ENCODE data around the gene ONECUT1.

The ONECUT1 gene

GRCh38 chr15:52796753-52797520, 6.8 kb upstream of the ONECUT1 start:
- DNase-seq = no peak

- no peak for DNase-seq
Measured at GRCh38 chr15:52796228-52796521, 6.0 kb upstream of the ONECUT1 start.

DNA sequence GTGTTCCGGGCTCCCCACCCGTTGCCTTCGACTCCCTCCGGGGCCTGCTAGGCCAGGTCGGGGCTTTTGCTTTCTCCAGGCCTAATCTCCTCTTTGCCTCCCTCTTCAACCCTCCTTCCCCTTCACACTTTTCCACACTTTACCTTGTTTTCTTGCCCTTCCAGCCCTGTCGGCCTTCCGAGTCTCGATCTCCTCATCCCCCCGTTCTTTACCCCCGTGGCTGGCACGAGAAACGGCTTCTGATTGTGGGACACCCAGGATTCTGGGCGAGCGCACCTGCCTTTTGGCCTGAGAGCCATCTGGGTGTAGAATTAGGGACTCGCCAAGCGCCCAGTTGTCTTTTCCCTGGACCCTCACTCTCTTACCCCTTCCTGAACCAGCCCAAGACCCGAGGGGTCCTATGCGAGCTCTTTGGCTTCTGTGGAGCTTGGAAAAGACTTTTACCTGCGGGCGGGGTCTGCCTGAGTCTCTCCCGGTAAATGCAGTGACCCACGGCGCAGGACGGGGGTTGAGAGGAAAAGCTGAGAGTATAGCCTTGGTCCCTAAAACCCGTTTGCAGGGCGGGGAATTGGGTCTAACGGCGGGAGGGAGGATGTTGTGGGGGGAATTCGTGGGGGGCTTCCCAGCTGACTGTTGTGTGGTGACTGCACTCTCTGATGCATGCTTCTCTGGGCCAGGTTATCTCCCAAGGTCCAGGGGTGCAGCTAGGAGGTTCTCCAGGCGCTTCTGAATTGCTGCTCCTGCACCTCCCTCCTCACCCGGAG, 5.5 kb upstream of the ONECUT1 start:
- DNase-seq = no peak

DNA sequence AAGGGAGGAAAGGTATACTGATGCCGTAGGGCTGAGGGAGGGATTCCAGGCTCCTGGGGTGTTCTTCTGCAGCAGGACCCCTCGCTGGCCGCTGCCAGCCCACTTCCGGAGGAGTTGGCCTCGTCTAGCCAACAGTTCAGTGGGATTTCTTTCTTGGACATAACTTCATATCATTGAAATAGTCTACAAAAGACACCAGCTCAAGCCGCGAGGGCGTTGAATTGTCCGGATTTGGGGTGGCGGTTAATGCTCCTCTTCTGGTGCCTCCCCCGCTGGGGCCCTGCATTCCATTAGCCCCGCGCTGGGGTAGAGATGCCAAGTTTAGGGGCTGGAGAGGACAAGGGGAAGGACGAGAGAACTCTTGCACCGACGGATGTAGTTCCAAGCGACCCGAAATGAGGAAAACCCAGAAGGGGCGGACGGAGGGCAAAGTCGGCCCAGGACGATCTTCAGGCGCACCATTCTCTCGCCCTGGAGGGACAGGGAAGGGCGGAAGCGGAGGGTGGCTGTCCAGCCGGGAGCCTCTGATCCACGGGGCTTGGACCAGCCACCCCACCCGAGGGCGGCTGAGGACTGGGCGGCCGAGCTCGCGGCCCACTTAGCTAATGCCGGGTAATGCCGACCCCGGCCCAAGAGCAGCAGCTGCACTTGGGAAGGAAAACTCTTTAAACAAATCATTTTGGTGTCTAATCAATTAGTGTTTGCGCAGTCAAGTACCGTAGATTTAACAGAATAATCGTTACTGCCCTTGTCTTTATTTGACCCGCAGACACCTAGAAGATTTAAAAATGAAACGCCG, 4.7 kb upstream of the ONECUT1 start:
- DNase-seq = no peak

GRCh38 chr15:52791776-52792175, 1.6 kb upstream of the ONECUT1 start:
- no peak for DNase-seq

- DNase-seq = no peak
Measured at GRCh38 chr15:52790941-52791751, 1.0 kb upstream of the ONECUT1 start.

DNA sequence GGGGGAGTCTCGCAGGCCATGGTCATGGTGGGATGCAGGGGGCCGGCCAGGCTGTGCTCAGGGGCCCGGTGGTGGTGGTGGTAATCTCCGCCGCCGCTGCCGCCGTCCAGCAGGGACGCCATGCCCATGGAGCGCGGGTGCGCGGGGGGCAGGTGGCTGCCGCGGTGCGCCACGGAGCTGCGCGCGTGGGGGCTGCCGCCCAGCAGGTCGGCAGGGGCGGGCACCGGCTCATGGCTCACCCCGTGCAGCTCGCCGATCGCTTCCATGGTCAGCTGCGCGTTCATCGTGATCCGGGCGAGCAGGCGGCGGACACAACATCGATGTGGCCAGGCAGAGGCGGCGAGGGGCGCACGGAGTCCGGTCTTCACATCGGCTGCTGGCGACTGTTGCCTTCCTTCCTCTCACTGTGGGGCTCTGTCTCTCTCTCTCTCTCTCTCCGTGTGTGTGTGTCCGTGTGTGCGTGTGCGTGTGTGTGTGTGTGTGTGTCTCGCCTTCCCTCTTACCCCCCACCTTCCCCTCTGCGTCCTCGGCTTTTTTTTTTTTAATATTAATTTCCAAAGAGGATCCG, 451 bp downstream of the ONECUT1 start:
- DNase-seq = no peak

DNA sequence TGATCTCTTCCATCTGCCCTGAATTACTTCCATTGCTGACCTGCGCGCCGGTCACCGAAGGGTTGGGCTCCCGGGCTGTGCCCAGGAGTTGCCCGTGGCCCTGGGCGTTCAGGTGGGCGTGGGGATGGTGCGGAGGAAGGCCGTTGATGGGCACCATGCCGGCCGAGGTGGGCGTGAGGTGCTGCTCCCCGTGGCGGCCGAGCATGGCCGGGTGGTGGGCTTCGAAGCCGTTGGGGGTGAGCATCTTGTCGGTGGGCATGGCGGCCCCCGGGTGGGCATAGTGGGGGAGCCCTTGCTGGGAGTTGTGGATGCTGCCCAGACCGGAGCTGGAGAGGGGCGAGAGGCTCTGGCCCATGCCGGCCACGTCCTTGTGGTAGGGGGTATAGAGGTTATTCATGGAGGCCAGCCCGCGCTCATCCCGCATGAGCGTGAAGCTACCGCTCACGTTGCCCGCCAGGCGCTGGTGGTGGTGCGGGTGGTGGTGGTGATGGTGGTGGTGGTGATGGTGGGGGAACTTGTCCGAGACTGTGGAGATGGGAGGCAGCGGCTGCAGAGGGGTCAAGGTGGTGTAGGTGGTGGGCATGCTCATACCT, 1.0 kb downstream of the ONECUT1 start:
- no peak for DNase-seq

DNA sequence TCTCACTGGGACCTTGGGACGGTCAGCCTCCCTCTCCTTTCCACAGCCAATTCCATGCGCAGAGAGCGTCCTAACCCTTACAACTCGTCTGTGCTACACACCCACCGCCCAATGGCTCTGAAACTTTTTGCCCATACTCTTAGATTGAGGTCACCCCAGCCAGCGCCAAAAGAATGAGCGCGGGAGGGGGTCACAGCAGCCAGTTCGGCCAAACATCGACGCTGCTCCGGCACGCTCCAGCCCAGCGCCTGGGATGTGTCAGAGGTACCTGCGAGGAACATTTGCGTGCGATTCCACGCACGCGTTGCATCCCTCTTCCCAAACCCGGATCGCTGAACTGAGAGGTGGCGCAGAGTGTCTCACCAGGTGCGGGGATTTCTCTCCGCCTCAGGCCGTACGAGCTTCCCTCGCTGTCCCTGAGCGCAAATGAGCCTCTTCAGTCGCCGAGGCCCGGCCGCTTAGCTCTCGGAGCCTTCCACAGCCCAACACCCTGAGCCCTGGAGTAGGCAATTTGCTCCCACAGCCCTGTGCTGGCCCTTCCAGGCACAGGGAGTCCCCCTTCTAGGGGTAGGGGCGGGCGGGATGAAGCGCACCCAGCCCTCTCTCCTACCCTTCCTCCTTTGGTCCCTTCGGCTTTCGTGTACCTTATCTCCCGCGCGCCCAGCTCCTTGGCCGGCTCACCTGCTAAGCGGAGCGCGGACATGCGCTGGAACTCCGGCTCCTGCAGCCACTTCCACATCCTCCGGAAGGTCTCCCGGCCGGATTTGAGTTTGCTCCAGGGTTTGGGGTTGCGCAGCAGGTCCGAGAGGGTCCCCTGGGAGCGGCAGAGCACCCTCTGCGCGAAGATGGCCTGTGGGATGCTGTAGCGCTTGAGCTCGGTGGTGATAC, 1.8 kb downstream of the ONECUT1 start:
- no peak for DNase-seq

DNA sequence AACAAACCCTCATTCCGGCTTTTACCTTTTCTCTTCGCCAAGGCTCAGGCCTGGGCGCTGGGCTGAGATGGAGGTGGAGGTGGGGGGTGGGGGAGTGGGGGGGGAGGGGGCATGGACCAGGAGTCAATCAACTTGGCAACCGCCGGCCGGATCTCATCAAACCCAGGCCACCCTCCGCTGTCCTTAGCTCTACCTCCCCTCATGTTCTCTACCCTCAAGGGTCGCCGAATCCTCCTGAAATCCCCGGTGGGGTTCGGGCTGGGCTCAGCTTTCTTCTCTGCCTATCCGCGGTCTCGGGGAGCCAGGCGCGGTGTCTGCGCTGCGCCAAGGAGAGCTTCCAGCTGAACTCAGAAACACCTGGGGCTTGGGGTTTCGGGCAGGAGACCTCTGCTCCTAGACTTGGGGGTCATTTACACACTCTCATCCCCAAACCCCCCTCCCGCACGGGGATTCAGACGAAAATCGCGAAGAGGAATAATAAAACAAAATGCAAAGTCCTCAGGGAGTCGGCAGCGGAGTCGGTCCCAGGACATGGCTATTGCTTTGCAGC, 2.5 kb downstream of the ONECUT1 start:
- no peak for DNase-seq

GRCh38 chr15:52787123-52787503, 3.0 kb downstream of the ONECUT1 start:
- DNase-seq = no peak

DNA sequence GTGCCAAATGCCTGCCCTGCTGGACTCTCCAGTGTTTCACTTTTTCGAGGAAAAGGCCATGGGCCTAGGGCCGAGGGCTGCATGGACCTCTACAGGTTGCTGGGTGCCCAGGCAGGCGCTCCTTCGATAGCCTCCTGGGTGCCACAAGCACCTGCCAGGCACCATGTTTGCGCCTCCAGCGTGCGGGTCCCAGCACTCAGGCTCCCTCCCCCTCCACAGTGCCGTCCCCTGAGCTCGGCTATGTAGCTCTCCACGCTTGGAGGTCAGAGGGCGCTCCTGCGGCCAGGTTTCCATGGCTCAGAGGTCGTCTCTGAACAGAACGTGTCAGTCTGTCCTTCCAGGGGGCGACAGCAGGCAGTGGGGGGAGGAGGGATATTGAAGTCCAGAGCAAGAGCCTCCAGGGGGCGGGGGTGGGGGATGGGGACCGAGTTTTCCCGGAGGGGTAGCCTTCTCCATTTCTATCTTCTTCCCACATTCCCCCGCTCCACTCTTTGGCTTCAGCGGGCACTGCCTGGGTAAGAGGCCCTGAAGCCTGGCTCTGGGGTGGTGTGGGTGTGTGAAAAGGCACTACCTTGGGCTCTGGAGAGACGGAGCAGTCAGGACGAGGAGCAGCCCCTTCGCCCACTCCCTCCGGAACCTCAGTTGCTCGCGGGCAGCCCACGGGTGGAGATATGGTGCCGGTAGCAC, 3.6 kb downstream of the ONECUT1 start:
- DNase-seq = no peak

DNA sequence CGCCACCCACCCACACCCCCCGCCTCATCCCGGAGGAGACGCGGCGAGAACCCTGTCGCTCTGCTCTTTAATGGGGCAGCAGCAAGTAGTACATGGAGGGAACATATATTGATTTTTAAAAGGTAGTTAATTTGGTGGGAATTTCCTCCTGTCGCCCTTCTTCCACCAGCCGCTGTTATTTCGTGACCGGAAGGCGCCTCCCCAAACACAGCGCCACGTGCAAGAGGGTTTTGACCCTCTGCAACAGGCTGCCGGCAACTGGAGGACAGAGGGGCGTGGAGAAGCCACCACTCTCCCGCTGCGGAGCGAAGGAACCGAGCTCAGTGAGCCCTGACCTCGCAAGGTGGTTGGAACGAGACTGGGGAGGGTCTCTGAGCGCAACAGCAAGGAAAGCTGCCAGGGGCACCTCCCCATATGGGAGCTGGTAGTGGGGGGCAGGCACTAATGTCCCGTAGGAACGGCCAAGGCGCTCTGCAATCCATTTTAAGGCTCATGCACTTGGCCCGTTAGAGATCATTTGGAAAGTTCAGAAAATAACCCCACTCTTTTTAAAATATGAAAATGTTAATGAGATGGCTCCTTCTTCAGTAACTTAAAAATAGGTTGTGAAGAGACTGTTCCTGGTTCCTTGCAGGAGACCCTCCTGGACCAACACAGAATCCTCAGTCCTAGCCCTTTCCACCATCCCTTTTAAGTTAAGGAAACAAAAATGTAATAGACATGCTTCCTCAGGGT, 4.3 kb downstream of the ONECUT1 start:
- no peak for DNase-seq

- no peak for DNase-seq
Measured at GRCh38 chr15:52784799-52785671, 5.1 kb downstream of the ONECUT1 start.

- DNase-seq = no peak
Measured at GRCh38 chr15:52783929-52784798, 6.0 kb downstream of the ONECUT1 start.

GRCh38 chr15:52783191-52783829, 6.8 kb downstream of the ONECUT1 start:
- DNase-seq = no peak

DNA sequence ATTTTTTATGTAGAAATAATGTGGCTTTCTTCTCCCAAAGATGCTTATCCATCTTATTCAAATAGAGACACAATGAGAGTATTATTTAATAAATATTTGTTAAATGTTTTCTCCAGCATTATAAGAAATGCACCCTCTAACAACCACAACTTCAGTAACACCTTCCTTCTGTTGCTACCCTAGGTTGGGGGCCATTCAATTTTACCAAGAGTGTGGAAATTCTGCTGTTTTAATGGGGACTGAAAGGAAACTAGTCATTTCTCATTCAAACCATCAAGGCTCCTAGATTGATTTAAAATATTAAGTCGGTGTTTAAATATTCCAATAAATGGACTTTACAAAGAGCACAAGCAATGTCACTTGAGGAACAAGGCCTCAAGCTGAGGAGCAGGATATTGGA, 7.6 kb downstream of the ONECUT1 start:
- DNase-seq = no peak
